NCI-H446 treated with DMSO at 0.1 percent for 48 hours (cell line): ENCODE data around the gene USP24.

ENCODE experiments used
- DNase-seq: peaks from one replicate; lab custom pipeline; 2025; lab: John Stamatoyannopoulos, UW

Gene USP24

DNA sequence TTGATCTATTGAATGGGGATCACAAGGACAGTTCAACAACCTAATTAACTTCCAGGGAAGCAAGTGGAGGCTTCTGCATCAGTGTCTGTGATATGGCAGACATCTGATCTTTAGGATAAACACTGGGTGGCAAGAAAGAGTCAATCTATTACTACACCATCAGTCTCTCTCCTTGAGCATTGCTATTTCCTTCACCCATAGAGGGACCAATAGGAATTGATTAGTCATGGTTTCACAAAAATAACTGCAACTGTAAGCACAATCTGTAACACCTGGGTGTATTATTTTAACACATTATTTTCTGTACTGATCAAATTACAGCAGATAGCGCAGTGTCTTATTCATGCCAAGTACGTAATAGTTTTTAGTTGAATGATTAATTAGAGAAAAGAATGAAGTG lies 50.3 kb downstream of the USP24 start:
- no peak for DNase-seq

DNA sequence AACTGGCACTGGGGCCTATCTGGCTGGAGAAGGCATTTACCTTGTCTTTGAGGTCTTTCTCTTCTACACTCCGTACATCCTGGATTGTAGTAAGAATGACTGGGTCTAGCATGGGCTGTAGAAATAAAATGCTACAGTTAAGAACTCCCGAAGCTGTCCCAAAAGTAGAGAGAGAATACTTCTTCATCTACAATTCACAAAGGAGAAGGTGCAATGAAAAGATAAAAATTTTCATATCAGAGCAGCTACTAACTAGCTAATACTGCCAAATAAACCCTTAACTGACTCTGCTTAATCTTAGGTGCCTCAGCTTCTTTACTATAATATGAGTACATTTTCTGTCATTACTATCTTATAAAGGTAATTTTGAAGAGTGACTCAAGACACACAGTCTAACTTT lies 55.6 kb downstream of the USP24 start:
- no peak for DNase-seq

DNA sequence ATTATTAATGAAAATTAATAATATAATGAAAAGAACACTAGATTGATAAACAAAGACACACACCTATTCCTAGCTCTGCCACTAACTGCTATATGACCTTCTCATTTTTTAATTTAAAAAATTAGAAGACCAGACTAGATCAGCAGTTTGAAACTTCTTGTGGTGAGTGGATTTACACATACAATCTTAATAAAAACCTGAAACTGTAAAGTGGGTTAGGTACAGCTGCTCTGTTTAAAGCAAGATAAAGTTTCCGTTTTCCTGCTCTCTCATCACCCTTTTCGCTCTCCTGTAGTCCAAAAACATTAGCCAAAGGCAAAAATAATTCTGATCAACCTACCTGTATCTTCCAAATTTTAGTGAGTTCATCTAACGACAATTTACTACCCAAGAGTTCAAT lies 58.6 kb downstream of the USP24 start:
- no peak for DNase-seq

DNA sequence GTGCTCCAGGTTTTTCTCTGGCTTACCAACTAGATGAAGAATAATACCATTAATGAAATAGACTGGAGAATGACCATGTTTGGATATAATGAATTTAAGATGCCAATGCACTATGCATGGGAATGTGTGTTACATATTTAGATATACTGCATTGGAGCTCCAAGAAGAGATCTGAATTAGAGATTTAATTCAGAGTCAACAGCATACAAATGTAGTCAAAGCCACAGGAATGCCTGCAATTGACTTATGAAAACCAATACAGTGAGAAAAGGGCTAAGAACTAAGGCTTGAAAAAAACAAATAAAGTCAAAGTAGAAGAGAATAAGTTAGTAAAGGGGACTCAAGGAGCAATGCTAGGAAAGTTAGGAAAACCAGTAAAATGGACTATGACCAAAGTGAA lies 59.1 kb downstream of the USP24 start:
- DNase-seq = no peak

DNA sequence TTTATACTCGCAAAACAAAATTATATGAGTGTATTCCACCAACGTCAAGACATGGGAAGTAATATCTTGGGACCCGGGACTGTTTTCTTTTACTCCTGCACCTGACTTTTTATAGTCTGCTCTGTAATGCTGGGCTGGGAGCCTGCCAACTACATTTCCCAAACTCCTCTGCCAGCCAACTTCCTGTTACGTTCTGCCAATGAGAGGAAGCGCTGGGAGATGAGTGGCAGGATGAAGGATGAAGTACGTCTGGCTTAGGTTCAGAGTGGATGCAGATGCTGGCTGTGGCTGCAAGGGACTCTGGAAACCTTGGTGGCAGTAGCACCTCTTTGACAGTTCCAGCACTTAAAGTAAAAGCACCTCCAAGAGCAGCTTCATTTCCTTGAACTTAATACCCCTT lies 59.6 kb downstream of the USP24 start:
- no peak for DNase-seq

DNA sequence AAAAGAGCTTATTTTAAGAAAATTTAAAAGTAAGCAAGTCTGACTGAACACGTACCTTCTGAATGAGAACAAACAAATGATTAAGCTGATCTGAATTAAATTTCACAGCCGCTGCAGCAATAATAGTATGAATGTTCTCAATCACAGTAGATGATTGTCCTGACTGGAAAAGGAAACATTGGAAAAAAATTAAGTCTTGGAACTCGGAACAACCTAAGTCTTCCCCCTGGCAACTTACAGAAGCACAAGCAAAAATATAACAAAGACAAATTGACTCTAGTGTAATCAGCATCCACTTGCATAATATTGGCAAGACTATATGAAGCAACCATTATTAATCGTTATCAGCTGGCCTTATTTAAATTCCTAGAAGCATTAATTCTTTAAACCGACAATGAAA lies 60.5 kb downstream of the USP24 start:
- no peak for DNase-seq

DNA sequence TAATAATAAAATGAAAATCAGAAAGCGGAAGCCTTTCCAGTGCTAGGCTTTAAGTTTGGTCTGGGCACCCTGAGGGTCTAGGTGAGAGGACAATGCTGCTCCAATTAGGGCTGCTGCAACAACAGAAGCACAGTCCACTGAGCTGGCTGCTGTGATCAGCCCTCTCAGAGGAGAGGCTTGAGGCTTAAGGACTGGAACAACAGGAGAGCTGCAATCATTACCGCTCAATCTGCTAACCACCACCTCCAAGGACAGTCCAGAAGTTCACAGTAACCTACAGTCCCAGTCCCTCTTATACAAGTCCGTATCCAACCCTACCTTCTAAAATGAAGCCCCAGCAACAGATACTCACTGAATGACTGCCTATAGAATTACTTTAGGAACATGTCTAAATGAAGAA lies 62.1 kb downstream of the USP24 start:
- no peak for DNase-seq

DNA sequence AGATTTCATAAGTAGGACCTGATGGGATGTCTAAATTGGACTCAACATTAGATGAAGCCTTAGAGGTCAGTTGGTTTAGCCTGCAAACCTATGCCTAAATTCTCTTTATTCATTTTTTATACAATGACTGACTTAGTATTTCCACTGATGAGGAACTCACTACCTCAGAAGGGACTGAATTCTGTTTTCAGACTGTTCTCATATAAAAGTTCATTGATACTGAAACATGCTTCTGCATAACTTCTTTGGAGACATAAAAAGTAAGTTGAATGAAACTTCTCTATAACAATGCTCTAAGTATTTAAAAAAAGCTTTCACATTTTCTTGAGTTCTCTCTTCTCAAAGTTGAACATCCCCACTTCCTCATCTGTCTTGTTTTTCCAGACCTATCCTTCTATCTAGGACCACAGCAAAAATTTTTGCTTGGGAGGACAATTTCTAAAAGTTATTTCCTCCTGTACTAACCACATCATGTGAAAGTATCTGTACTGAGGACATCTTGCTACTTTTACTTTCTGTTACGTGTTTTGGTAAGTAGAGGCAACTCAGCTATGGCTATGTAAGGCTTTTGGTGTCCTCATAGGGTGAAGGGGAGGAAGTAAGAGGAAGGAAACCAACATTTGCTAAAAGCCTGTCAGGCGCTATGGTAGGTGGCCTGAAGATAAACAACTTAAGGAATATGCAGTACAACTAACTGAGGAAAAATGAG lies 64.1 kb downstream of the USP24 start:
- no peak for DNase-seq

DNA sequence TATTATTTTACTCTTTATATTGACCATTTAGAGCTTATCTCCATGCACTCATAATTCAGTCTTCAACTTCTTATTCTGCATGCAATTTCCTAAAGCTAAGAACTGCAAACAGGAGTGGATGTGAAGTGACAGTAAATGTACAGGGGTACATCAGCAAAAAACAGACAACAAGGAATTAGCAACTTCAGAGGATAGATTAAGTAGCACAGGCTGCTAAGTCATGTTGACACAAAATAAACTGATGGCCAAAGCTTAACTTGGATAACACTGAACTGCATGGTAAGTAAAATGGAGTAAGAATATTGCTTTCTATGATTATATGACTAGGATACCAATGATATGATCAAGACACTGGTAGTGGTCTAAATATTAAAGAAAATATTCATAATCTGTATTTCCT lies 66.5 kb downstream of the USP24 start:
- no peak for DNase-seq

DNA sequence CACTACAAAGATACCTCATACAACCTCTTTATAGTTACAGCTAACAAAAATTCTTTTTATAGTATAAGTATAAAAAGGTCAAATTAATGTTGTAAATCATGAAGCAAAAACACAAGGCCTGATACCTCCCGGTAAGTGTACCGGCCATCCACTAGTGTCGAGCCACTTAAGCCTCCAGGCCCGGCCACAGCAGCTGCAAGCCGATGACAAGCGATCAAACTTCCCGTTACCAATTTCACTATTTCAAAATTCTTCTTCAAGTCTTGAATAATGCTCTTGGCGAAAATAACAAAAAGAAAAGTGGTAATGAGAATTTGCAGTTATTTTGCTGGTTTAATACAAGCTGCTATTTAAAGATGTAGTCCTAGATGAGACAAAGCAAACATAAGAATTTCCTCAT lies 67.6 kb downstream of the USP24 start:
- DNase-seq = no peak

DNA sequence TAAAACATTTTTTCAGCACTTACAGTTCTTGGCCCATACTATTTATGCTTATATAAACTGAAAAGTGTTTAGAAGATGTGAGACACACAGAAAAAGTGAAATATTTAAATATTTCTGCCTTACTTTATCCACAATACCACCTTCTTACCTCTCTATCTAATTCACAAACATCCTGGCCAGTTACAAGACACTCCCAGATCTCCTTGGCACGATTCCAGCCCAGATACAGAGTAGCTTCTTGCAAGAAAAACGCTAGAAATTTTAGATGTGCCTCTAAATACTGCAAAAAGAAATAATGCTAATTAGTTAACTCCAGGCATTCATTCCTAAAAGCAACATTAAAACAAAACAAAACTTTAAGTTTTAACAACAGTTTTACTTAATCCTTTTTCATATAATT lies 68.4 kb downstream of the USP24 start:
- no peak for DNase-seq

DNA sequence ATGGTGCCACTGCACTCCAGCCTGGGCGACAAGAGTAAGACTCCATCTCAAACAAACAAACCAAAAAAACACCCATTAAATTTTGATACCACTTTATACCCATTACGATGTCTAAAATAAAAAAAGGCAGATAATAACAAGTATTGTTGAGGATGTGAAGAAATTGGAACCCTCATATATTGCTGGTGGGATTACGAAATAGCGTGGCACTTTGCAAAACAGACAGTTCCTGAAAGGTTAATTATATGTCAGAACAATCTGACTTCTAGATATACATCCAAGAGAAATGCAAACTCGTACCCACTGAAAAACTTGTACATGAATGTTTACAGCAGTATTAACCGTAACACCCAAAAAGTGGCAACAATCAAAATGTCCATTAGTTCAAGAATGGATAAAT lies 70.3 kb downstream of the USP24 start:
- DNase-seq = no peak

DNA sequence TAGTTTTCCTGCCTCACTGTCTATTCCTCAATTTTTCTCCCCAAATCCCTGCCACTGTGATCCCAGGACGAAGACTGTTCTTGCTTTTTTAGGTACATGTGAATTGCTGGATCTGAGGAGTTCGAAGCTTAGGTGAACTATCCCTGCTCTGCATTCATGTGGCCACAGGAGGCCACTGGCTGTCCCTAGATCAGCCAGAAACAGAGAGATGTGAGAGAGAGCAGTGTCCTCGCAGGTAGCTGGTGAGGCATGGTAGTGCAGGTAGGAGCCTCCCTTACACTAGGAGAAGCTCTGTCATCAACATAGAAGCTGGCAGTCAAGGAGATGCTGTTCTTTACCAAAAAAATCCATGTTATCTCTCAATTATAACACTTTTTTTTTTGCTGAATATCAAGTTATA lies 71.5 kb downstream of the USP24 start:
- DNase-seq = no peak

DNA sequence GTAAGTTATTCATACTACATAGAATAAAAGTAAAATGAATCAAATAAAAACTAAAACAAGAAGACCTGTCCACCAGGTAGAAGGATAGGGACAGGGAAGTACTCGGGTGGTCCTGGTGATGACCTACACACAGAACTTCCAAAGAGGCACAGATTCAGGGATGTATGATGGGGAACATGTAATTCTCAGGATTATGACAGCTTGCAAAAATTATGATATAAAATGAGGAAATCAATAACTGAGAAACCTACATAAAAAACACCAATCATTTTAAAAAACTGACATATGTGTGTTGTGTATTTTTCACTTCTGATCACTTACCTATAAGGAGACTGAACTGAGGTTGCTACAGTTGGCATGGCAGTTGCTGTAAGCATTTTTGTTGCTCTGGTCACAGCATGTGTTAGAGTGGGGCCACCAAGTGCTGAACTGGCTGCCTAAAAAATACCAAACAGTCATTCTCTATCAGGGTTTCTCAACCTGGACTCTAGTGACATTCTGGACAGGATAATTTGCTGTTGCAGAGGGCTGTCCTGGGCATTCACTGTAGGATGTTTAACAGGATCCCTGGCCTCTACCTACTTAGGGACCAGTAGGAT lies 73.8 kb downstream of the USP24 start:
- DNase-seq = no peak

DNA sequence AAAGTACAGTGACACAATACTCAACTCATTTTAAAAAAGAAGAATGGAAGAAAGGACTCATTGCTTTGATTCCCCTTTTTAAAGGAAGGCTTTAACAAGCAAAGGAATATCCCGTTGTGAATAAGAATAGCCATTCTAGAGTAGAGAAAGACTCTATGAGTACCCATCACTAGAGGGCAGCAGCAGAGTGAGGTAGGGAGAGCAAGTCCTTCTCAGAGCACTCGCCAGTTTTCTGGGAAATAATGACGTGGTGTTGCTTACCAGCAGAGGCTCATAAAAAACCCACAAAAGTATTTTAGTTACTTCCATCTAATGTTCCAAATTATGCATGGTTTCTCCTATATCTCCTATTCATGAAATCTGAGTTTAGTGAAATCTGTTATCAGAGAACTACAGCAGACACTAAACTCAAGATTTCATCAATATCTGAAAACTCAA lies 74.6 kb downstream of the USP24 start:
- peak; percentile 69 for DNase-seq

DNA sequence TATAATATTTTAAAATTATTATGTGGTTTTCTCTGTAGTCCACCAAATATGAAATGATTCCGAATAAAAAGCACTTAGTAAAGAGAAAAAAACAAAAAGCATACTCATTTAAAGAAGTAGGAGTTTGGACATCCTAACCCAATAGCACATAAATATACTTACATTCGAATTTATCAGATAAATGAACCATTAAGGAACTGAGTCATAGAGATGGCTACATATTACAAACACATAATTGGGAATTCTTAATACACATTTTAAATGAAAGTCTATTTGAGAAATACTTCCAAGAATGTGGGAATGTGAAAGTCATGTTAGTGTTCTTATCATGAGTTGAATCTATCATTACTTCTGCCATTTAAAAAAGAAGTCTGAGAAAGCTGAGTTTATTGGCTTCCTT lies 75.0 kb downstream of the USP24 start:
- DNase-seq = no peak

DNA sequence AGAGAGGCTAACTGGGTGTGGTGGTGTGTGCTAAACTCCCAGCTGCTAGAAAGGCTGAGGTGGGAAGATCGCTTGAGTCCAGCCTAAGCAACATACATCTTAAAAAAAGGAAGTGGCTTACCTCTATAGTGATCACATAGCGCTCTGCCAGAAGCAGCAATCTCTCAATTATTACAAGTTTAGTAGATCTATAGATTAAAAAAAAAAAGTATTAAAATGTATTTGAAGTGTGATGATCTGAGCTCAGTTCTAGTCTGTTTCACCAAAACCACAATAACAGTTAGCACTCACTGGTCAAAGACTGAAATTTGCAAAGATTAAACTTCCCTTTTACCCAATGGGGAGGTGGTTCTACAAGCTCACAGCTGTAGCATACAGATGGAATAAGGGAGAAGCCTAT lies 76.3 kb downstream of the USP24 start:
- no peak for DNase-seq

DNA sequence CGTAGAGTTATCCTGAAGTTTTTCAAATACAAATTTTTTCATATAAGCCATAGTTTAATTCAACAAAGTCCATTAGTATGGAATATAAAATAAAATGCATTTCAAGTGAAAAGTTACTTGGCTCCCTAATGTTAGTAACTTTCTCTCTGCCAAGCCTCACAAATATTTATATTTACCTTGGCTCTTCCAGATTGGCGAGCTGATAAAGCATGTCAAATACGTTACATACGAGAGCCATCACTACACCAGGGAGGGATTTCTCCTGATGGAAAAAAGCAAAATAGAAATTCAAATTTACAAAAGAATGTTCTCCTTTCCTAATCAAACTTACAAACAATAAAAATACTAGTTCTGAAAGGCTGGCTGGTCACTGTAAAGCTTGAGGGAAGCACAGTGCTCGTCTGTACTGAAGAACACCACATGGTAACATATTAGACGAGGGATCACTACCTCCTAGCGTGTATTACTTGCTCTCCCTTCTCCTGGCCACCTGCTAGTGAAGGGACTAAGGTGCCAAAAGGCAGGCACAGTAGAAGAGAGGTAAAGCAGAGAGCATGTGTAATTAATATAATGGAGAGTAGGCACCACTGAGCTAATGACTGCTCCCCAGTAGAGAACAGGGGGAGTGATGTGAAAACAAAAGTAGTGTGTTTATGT lies 80.9 kb downstream of the USP24 start:
- DNase-seq = no peak

DNA sequence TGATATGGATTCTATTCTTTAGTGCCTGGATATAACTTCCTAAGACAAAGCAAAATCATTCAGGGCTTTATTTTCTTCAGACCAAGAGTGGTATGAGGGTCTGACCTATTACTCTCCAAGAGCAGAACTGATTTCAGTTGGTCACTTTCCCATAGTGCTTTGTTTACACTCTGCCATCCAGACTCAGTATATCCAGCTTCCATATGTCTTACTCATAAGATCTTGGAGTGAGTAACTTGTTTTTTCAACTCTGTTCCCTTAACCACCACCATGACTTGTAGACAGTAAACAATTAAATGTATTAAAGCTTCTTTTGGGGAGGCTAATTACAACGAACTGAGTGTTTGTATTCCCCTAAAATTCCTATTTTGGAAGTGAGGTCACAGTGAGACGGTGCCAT lies 83.4 kb downstream of the USP24 start:
- DNase-seq = no peak

DNA sequence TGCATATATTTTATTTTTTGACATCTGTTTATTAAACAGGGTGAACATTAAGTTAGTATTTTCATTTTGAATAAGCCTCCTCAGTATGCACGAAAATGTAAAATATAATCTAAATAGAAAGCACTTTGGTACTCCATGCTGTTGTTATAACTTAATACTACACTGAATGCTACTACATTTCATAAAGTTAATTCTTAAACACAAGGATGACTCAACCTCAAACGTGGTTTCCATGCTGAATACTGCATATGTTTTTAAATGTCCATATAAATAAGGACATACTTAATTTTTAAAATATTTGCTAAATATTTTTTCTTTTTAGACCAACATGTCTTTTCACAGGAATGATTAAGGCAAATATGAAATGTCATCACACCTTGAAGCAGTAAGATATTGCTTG lies 83.9 kb downstream of the USP24 start:
- DNase-seq = no peak

DNA sequence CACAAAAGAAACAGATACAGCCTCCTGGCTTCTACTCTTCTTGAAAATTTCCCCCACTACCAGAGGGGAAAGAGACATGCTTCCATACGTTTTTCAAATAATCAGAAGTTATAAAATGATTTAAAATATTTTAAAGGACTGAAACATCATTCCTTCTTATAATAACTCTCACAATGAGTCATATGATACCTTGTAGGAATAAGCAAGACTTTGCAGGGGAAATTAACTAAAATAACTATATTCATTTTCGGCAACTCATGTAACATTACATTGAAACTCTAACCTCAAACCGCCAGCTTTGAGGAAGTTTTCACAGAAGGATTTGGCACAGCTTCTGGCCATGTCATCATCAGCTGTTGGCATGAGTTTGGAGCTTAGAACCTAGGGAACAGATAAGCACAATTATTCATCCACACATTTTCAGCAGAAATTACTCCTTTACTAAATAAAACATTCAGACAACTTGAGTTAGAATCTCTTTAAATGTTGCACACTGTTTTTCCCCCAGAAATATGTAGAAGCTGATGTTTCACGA lies 85.9 kb downstream of the USP24 start:
- no peak for DNase-seq

DNA sequence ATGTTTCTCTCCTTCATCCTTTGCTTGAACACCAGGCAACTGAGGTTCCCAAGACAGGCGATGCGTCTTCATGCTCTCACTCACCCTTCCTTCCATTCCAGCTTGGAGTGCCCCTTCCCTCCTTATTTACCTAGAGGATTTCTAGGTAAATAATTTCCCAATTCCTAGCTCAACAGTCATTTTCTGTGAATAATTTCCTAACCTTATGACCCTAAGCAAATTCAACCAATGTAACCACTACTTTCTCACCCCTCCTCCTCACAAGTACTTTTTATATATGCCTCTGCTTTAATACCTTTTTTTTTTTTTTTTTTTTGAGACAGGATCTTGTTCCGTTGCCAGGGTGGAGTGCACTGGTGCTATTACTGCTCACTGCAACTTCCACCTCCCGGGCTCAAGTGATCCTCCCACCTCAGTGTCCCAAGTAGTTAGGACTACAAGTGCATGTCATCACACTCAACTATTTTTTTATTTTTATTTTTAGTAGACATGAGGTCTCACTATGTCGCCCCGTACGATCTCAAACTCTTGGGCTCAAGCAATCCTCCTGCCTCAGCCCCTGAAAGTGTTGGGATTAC lies 86.7 kb downstream of the USP24 start:
- no peak for DNase-seq

DNA sequence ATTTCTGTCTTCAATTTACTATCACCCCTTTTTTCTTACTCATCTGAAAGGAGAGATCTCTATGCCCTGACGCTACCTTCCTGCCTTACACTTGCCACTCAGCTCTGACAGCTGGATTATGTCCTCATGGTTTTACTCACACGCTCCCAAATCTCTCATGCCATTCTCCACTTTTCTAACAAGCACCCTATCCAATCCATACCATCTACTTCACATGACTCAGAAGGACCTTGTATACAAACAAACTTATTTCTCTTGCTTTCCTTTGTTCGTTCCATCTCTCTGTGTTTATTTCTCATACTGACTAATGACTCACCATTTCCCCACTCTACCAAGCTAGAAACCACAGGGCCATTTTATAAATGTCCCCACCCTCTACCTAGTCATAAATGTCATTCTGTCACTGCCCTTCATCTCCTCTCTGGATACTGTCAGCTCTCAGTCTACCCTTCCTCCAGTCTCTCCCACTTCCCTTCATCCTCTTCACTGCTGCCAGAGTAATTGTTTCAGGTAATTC lies 87.3 kb downstream of the USP24 start:
- DNase-seq = no peak
